Measurements from ENCODE around the gene HRH2.

Gene HRH2

DNA sequence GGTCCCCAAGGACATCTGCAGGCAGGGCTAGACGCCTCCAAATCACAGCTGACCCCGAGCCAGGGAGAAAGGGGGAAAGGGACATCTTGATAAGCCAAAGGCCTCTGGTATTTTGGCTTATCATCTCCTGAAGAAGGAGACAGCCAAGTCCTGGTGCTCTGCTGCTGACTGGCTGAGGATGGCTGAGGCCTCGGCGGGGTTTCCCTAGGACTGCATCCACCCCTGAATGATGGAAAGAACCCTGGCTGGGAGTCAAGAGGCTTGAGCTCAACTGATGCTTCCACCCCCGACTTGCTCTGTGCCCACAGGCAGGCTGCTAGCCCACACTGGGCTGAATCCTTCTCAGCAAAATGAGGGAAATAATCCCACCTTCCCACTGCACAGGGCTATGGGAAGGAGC, 30.9 kb upstream of the HRH2 start:
- H4K20me1 ChIP-seq (ENCODE audit: insufficient read depth, low read length), result no peaks in the 10 kb centered on the region

GRCh38 chr5:175627739-175628138, 30.1 kb upstream of the HRH2 start:
- Histone ChIP-seq H3K79me2 (ENCODE audit: insufficient read depth, low read length) (no peaks in the 10 kb centered on the region), H3K4me1 (ENCODE audit: insufficient read depth, low read length, severe bottlenecking) (no peaks in the 10 kb centered on the region), H3K9ac (ENCODE audit: low read length) (no peak overlapping the region), H3K4me2 (ENCODE audit: low read length) (no peak overlapping the region), H4K20me1 (ENCODE audit: insufficient read depth, low read length) (no peaks in the 10 kb centered on the region), H2AFZ (ENCODE audit: low read length) (no peak overlapping the region), H3K27ac (ENCODE audit: low read depth, low read length, poor library complexity, severe bottlenecking) (no peak overlapping the region), H3K27me3 (ENCODE audit: insufficient read depth, low read length) (no peaks in the 10 kb centered on the region), H3K4me3 (ENCODE audit: low read depth, low read length, poor library complexity, severe bottlenecking) (no peak overlapping the region), H3F3A (ENCODE audit: insufficient read depth, low read length) (no peaks in the 10 kb centered on the region), H3K9me3 (ENCODE audit: low read length) (no peaks in the 10 kb centered on the region), H3K9me2 (ENCODE audit: low read depth, low read length) (no peaks in the 10 kb centered on the region), H3K36me3 (ENCODE audit: insufficient read depth, low read length) (no peaks in the 10 kb centered on the region)
- TF ChIP-seq CTCF (IDR thresholded peaks at IDR 0.05; ENCODE audit: low read length) (no peak), EZH2 (IDR thresholded peaks at IDR 0.05; ENCODE audit: borderline replicate concordance, low read length) (no peak)

More for the DNA sequence above, 30.9 kb upstream of the HRH2 start:
- no peaks in the 10 kb centered on the region for H3F3A ChIP-seq (ENCODE audit: insufficient read depth, low read length)
- no peak overlapping the region for H3K4me2 ChIP-seq (ENCODE audit: low read length)
- no peaks in the 10 kb centered on the region for H3K9me2 ChIP-seq (ENCODE audit: low read depth, low read length)
- H3K9me3 ChIP-seq (ENCODE audit: low read length), result no peaks in the 10 kb centered on the region
- H3K27ac ChIP-seq (ENCODE audit: low read depth, low read length, poor library complexity, severe bottlenecking), result no peak overlapping the region
- no peak for TF ChIP-seq CTCF (IDR thresholded peaks at IDR 0.05; ENCODE audit: low read length)
- TF ChIP-seq EZH2 (IDR thresholded peaks at IDR 0.05; ENCODE audit: borderline replicate concordance, low read length), result no peak
- no peaks in the 10 kb centered on the region for H3K79me2 ChIP-seq (ENCODE audit: insufficient read depth, low read length)
- no peaks in the 10 kb centered on the region for H3K27me3 ChIP-seq (ENCODE audit: insufficient read depth, low read length)
- H2AFZ ChIP-seq (ENCODE audit: low read length), result no peak overlapping the region
- H3K4me1 ChIP-seq (ENCODE audit: insufficient read depth, low read length, severe bottlenecking), result no peaks in the 10 kb centered on the region
- H3K9ac ChIP-seq (ENCODE audit: low read length), result no peak overlapping the region
- no peak overlapping the region for H3K4me3 ChIP-seq (ENCODE audit: low read depth, low read length, poor library complexity, severe bottlenecking)
- no peaks in the 10 kb centered on the region for H3K36me3 ChIP-seq (ENCODE audit: insufficient read depth, low read length)

- H3K9me3 ChIP-seq (ENCODE audit: low read length), result no peaks in the 10 kb centered on the region
- no peak overlapping the region for H3K4me2 ChIP-seq (ENCODE audit: low read length)
- H3K27me3 ChIP-seq (ENCODE audit: insufficient read depth, low read length), result no peaks in the 10 kb centered on the region
- no peaks in the 10 kb centered on the region for H3K9me2 ChIP-seq (ENCODE audit: low read depth, low read length)
- no peak overlapping the region for H3K9ac ChIP-seq (ENCODE audit: low read length)
- no peak for TF ChIP-seq CTCF (IDR thresholded peaks at IDR 0.05; ENCODE audit: low read length)
- TF ChIP-seq EZH2 (IDR thresholded peaks at IDR 0.05; ENCODE audit: borderline replicate concordance, low read length), result no peak
- no peaks in the 10 kb centered on the region for H3K4me1 ChIP-seq (ENCODE audit: insufficient read depth, low read length, severe bottlenecking)
- no peaks in the 10 kb centered on the region for H3K79me2 ChIP-seq (ENCODE audit: insufficient read depth, low read length)
- no peak overlapping the region for H3K4me3 ChIP-seq (ENCODE audit: low read depth, low read length, poor library complexity, severe bottlenecking)
- no peaks in the 10 kb centered on the region for H4K20me1 ChIP-seq (ENCODE audit: insufficient read depth, low read length)
- no peak overlapping the region for H2AFZ ChIP-seq (ENCODE audit: low read length)
- no peak overlapping the region for H3K27ac ChIP-seq (ENCODE audit: low read depth, low read length, poor library complexity, severe bottlenecking)
- no peaks in the 10 kb centered on the region for H3K36me3 ChIP-seq (ENCODE audit: insufficient read depth, low read length)
- no peaks in the 10 kb centered on the region for H3F3A ChIP-seq (ENCODE audit: insufficient read depth, low read length)
Measured at GRCh38 chr5:175628668-175629067, 29.2 kb upstream of the HRH2 start.

Measured in OCI-LY1 (cell line).